GM12891 (cell line): Measurements from ENCODE around the gene CCDC82.

Experiments
- DNase-seq: peaks from one replicate; pipeline ENCODE4 v3.0.0; 2011; ENCODE audit warnings: low spot score; ENCODE audit not compliant: insufficient read length
- FAIRE-seq: peaks from 2 replicates; lab custom pipeline; 2011; peaks lifted over from hg19 to GRCh38; lab: Jason Lieb, UNC
- PAX5 ChIP-seq: IDR thresholded peaks from 2 replicates; pipeline ENCODE4 v1.6.1; 2011; ENCODE audit warnings: low read length, moderate library complexity, mild to moderate bottlenecking; ENCODE audit not compliant: insufficient read depth, severe bottlenecking
- POLR2A ChIP-seq: IDR thresholded peaks from 2 replicates; pipeline ENCODE4 v1.6.1; 2011; ENCODE audit warnings: low read depth, low read length, control low read depth
- POLR2AphosphoS5 ChIP-seq: IDR thresholded peaks from 2 replicates; pipeline ENCODE4 v1.6.1; 2011; ENCODE audit warnings: low read depth, low read length, control low read depth
- POU2F2 ChIP-seq: IDR thresholded peaks from 2 replicates; pipeline ENCODE4 v1.6.1; 2011; ENCODE audit warnings: low read depth, mild to moderate bottlenecking, control low read depth, low read length, moderate library complexity
- SPI1 ChIP-seq: IDR thresholded peaks from 2 replicates; pipeline ENCODE4 v1.6.1; 2011; ENCODE audit warnings: low read depth, low read length, control low read depth
- TAF1 ChIP-seq: IDR thresholded peaks from 2 replicates; pipeline ENCODE4 v1.6.1; 2011; ENCODE audit warnings: low read depth, low read length, control low read depth

CCDC82 gene

DNA sequence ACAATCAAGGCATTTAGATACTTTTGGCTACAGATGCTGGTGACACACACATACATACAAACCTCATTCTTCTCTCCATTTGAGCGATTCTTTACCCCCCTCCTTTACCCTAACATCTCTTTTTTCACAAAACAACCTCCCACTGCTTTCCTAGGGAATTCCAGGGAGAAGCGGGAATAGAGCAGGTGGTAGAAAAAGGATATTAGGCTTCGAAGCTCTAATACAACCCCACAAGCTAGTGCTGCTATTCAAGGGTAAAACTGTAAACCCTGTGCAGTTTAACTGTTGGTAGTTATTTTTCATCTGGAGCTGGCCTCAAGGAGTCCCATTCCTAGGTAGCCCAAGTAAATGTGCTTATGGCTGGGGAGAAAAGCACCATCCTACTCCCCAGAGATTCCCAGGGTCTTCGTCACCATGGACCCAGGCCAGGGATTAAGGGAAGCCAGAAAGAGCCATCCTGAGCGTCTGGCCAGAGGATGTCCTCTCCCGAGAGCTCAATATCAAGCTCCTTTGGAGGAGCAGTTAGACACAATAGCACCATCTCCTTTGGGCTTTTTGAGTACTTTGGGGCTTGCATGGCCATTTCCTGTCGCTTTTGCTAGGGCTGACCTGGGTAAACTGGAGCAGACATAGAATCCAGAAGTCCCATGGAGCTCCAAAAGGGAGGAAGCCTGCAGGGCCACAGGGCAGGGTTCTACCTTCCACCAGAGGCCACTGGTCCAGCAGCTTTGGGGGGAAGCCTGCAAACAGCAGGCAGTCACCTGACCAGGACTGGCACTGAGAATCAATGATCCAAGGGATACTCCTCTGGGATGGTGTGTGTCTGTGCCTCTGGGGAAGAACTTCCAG is 49.8 kb downstream of the CCDC82 start:
- TF ChIP-seq POLR2AphosphoS5, result no peak
- TF ChIP-seq TAF1, result no peak
- TF ChIP-seq PAX5, result no peak
- TF ChIP-seq POU2F2, result no peak
- TF ChIP-seq POLR2A, result no peak
- no peak for TF ChIP-seq SPI1
- DNase-seq (no peak), FAIRE-seq (no peak)

DNA sequence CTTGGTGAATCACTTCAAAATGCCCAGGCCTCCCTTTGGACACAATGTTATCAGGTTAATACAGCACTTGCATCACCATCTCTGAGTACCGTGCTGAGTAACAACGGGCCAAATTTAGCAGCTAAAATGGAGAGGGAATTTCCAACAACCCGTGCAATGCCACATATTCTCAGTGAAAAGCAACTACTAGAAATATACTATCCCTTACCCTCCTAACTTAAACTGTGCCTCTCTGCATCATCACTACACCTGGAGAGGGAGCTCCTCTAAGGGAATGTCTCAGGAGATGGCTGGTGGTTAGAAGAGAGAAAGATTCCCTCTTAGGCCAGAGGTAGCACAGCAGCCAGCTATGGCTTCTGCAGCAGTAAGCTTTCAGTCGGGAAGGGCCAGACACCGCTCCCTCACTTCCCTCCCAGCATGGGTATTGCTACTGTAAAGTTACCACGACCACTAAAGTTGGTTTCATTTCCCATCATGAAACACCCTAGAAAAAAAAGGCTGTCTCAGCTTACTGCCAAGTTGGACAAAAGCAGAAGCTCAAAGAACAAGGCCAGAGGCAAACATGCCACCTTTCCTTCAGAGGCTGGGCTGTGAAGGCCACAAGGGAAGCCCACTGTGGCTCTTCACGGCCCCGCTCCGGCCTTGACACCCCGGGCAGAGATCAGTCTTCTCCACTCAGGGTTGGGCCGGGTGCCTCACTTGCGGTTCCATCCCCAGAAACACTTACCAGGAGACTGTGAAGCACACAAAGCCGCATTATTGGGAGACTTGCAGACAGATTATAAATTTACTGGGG is 50.6 kb downstream of the CCDC82 start:
- TF ChIP-seq PAX5, result no peak
- TF ChIP-seq SPI1, result peak; percentile 92
- peak; percentile 79 for FAIRE-seq
- DNase-seq, result no peak

DNA sequence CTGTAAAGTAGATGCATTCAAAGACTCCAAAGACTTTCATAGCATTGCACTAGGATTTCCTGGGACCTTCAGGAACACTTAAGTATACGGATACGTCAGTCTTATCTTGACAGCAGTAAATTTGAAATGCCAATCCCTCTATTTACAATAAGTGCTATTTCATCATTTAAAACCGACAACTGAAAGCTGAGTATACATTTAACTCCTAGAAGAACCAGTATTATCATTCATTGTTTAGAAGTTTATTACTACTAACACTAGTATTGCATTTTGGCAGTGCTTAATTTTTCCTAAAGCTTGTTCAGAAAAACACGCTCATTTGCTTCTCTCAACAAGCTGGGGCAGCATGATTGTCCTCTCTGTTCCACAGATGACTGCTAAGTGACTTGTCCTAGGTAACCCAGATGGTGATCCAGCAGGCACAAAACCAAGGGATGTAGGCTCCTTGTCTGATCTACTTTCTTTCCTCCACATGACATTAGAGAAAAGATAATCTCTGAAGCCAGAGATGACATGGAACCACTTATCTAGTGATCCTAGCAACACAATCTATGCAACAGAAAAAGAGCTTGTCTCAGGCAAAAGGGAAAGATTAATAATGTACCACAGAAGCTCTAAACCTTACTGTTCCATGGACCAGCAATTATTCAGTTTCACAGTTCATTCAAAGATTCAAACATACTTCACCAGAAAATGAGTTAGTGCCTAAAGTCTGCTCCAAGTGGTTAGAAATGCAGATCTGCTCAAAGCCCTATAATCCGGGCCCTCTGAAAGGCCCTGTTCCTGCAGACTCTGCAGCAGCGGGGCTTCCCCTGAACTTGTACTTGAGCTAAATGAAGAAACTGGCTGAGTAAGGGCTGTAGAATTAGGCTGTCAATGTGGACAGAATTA is 51.9 kb downstream of the CCDC82 start:
- FAIRE-seq (peak; percentile 70), DNase-seq (no peak)
- TF ChIP-seq POU2F2 (no peak), TAF1 (no peak), POLR2AphosphoS5 (no peak), SPI1 (no peak), PAX5 (no peak), POLR2A (no peak)

DNA sequence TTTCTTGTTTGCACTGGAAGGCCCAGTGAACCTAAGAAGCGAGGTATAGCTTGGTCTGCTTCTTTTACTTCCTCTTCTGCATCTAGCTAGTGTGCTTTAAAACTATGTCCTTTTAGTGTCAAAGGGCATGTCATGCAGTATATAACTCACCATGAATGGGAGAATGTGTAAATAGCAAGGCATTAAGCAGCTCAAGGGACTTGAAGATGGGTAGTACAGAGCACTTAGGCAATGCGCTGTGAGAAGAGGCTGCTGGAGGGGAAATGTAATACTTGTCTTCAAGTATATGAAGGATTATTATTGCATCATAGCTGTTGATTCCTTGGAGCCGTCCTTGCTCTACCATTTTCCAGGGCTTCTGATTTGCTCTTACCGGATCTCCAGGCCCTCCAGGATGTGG is 54.3 kb downstream of the CCDC82 start:
- TF ChIP-seq PAX5 (no peak), POLR2AphosphoS5 (no peak), SPI1 (no peak), POLR2A (no peak), TAF1 (no peak), POU2F2 (no peak)
- no peak for FAIRE-seq
- no peak for DNase-seq

DNA sequence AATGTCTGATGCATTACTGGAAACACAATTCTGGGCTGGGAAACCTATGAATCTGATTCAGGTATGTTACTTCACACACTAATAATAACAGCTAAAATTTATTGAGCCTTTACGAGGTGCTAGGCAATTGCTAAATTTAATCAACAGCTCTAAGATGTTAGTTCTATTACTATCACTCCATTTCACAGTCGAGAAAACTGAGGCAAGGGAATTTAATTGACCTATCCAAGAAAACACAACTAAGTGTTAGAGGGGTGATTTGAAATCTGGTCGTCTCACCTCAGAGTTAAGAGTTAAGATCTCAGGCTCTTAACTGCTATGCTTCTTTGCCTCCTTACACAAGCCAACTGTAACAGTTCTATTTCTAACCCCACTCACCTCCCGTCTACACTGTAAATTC is 55.5 kb downstream of the CCDC82 start:
- DNase-seq (no peak), FAIRE-seq (no peak)
- no peak for TF ChIP-seq POLR2AphosphoS5

DNA sequence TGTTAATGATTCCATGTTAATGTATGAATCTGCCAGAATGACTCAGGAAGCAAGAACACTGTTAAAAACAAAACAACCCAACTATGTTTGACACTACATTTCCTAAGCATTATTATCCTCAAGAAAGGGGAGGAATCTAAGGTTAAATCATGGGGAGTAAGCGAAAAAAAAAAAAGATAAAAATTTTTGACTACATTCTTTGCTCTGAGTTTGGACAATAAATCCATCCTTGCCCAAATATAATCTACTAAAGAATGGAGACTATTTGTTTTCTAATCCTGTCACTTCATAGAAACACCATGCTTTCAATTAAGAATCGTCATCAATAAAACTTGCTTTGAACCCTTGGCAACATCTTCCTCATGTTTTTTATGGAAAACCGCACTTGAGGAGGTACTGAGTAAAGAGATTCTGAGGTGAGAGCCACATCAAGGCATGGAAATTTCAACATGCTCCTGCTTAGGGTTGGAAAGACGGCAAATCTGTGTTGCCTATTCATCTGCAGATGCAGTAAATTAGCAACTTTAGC is 56.5 kb downstream of the CCDC82 start:
- no peak for TF ChIP-seq TAF1
- DNase-seq, result no peak
- no peak for FAIRE-seq

DNA sequence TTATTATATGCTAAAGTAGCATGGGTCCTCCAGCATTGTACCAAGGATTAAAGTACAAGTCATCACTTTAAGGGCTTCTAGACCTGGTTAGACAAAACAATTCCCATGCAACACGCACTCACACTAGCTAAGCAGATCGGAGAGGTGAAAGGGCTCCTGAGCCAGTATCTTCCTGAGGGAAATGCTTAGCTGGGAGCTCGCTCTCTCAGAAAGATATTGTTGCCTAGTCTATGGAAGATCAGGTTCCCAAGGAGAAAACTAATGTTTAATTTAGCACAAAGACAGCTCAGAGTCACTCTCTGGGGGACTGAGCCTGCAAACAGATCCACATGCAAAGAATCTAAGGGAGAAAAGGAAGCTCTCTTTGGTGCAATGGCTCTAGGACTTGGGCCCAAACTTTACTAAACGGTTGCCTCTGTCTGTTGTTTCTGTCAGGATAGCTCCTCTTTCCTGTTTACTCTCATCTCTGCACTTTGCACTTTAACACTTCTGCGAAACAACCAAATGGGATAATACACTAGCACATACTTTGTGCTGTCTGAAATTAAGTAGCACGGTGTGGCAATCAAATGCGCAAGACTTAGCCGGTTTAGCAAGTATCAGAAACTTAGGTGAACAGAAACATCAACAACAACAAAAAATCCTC is 57.5 kb downstream of the CCDC82 start:
- TF ChIP-seq POU2F2, result no peak
- DNase-seq, result no peak

DNA sequence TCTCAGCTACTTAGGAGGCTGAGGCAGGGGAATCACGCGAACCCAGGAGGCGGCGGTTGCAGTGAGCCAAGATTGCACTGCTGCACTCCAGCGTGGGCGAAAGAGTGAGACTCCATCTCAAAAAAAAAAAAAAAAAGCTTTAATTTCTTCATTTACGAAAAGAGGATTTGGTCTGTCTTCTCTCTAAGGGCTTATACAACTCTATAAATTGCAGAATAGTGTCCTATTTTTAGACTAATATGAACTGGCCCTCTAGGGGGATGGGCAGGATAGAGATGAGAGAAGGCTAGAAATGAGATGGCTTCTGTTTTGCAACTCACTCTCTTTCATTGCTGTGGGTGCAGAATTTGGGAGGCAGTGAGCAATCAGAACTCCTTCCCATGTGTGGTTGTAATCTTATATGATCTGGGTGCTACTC is 58.0 kb downstream of the CCDC82 start:
- TF ChIP-seq POLR2AphosphoS5, result no peak
- TF ChIP-seq POLR2A, result no peak
- no peak for TF ChIP-seq POU2F2
- no peak for FAIRE-seq
- no peak for DNase-seq

More for the DNA sequence above, 57.5 kb downstream of the CCDC82 start:
- no peak for FAIRE-seq

DNA sequence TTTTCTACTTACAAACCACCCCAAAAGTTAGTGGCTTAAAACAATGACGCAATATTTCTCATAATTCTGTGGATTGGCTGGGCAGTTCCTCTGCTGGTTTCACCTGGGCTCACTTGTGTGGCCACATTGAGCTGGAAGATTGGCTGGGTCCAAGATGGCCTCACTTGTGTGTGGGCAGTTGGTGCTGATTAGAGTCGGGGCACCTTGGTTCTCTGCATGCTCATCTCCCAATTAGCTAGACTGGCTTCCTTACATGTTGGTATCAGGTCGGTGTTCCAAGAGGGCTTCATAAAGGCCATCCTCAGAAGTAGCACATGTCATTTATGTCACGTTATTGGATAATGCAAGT is 59.2 kb downstream of the CCDC82 start:
- FAIRE-seq (no peak), DNase-seq (no peak)

More for the DNA sequence above, 59.2 kb downstream of the CCDC82 start:
- no peak for TF ChIP-seq POU2F2
- no peak for TF ChIP-seq POLR2AphosphoS5
- TF ChIP-seq PAX5, result no peak
- no peak for TF ChIP-seq POLR2A
- TF ChIP-seq TAF1, result no peak
- no peak for TF ChIP-seq SPI1
